HepG2 (cell line): ENCODE data around the gene HS6ST1. TPM values are rescaled to one million over a fixed set of nuclear protein-coding genes. Genes with fewer than 3 reads are reported as not detected.

Source experiments
- ATAC-seq: fragments of 200-7000 bp; cut with Tn5 transposase; 3 replicates; pipeline ENCODE4 v1.9.1; 2020; ENCODE audit warnings: mild to moderate bottlenecking, moderate library complexity
- BruUV-seq: library from RNA; stranded (reverse); fragments of 400-500 nt; replicated peaks from 2 replicates; lab custom pipeline; 2021; lab: Mats Ljungman, UMichigan
- CTCF ChIA-PET: fragments of 300-600 bp; formaldehyde crosslinking; extraction: SDS; loops from one replicate; lab custom pipeline; 2021; ENCODE audit warnings: low total read pairs, inconsistent platforms, low intra/inter-chr PET ratio; lab: Yijun Ruan, JAX
- POLR2A ChIA-PET: fragments of 350-600 bp; sonication (Branson Sonifier 250); formaldehyde crosslinking; loops from one replicate; lab custom pipeline; 2020; ENCODE audit warnings: antibody characterized with exemption, inconsistent platforms; lab: Yijun Ruan, JAX
- DNase-seq: peaks from one replicate; pipeline ENCODE4 v3.0.0-alpha.2; 2015; ENCODE audit warnings: low spot score
- FAIRE-seq: peaks from 3 replicates; lab custom pipeline; 2011; peaks lifted over from hg19 to GRCh38; lab: Jason Lieb, UNC
- H2AFZ ChIP-seq: one replicate; pipeline ENCODE4 v1.6.1; 2011; ENCODE audit warnings: low read length, inconsistent platforms
- H3K27ac ChIP-seq: fragments of 300-600 bp; 3 replicates; pipeline ENCODE4 v1.8.0; 2011; ENCODE audit warnings: mixed run types, mild to moderate bottlenecking, mixed read lengths, low read length, inconsistent platforms; ENCODE audit not compliant: insufficient read depth; ENCODE audit errors: extremely low read length
- H3K27me3 ChIP-seq, 2 experiments: fragments of 200-600 bp in 1 of 2; 2 replicates in 1 of 2; 3 replicates in 1 of 2; pipeline versions ENCODE4 v1.6.0 to v1.8.0; 2011; ENCODE audit warnings: low read length in 2 of 2, mild to moderate bottlenecking in 2 of 2, moderate library complexity in 2 of 2, inconsistent platforms in 1 of 2; ENCODE audit not compliant: insufficient read depth in 2 of 2, control insufficient read depth in 1 of 2
- H3K36me3 ChIP-seq, 2 experiments: fragments of 200-600 bp in 1 of 2; replicated peaks in 1 of 2; 2 replicates in 1 of 2; 3 replicates in 1 of 2; pipeline versions ENCODE4 v1.5.1 to v1.8.0; 2011; ENCODE audit warnings: low read length in 2 of 2, inconsistent platforms in 1 of 2; ENCODE audit not compliant: insufficient read depth in 2 of 2, control insufficient read depth in 1 of 2
- H3K4me1 ChIP-seq: 2 replicates; pipeline ENCODE4 v1.5.1; 2012; ENCODE audit warnings: low read length, inconsistent platforms; ENCODE audit not compliant: insufficient read depth
- H3K4me2 ChIP-seq: 2 replicates; pipeline ENCODE4 v1.6.0; 2011; ENCODE audit warnings: low read depth, low read length, inconsistent platforms
- H3K4me3 ChIP-seq, 3 experiments: fragments of 200-600 bp in 1 of 3; sonication (generic), shearing (Covaris generic) in 1 of 3; replicated peaks in 1 of 3; 2 replicates each; pipeline ENCODE4 v1.5.1; 2011 to 2016; ENCODE audit warnings: low read length in 3 of 3, inconsistent platforms in 2 of 3, low read depth in 2 of 3, mild to moderate bottlenecking in 2 of 3, control low read depth in 1 of 3, mixed read lengths in 1 of 3; ENCODE audit not compliant: insufficient read depth in 1 of 3
- H3K79me2 ChIP-seq: one replicate; pipeline ENCODE4 v1.6.1; 2011; ENCODE audit warnings: low read length, inconsistent platforms; ENCODE audit not compliant: insufficient read depth
- H3K9ac ChIP-seq: 2 replicates; pipeline ENCODE4 v1.6.0; 2011; ENCODE audit warnings: mild to moderate bottlenecking, low read depth, low read length, inconsistent platforms; ENCODE audit not compliant: insufficient read depth
- H3K9me3 ChIP-seq: 2 replicates; pipeline ENCODE4 v1.5.1; 2012; ENCODE audit warnings: mild to moderate bottlenecking, low read length
- H4K20me1 ChIP-seq: 2 replicates; pipeline ENCODE4 v1.6.0; 2011; ENCODE audit warnings: inconsistent platforms, mild to moderate bottlenecking, low read length, moderate library complexity; ENCODE audit not compliant: insufficient read depth
- AGO2 ChIP-seq: fragments of 200-400 bp; formaldehyde crosslinking; optimal IDR thresholded peaks from 2 replicates; pipeline ENCODE3; 2017; ENCODE audit warnings: mild to moderate bottlenecking, low read depth, low read length, moderate library complexity
- FOSL2 ChIP-seq: sonication (generic); formaldehyde crosslinking; IDR thresholded peaks from 2 replicates; pipeline ENCODE4 v1.4.0; 2020; ENCODE audit warnings: missing genetic modification reagents
- HNRNPUL1 ChIP-seq: fragments of 200-400 bp; formaldehyde crosslinking; IDR thresholded peaks from 2 replicates; pipeline ENCODE4 v1.6.1; 2017; ENCODE audit warnings: low read depth, mild to moderate bottlenecking, low read length, moderate library complexity
- JARID2 ChIP-seq: sonication (generic); formaldehyde crosslinking; IDR thresholded peaks from 2 replicates; pipeline ENCODE4 v1.8.1; 2023; ENCODE audit warnings: missing genetic modification reagents, inconsistent platforms; ENCODE audit not compliant: insufficient replicate concordance
- NFIB ChIP-seq: sonication (generic); formaldehyde crosslinking; IDR thresholded peaks from 2 replicates; pipeline ENCODE4 v1.9.0; 2021; ENCODE audit warnings: missing genetic modification reagents, mild to moderate bottlenecking, borderline replicate concordance
- RBM22 ChIP-seq: fragments of 200-400 bp; formaldehyde crosslinking; optimal IDR thresholded peaks from 2 replicates; pipeline ENCODE3; 2017; ENCODE audit warnings: mild to moderate bottlenecking, low read length, moderate library complexity
- SP1 ChIP-seq, 2 experiments: fragments of 450-650 bp in 1 of 2; sonication (generic) in 1 of 2; formaldehyde crosslinking in 1 of 2; IDR thresholded peaks; 2 replicates each; pipeline versions ENCODE4 v1.4.0 to v1.6.1; 2016 to 2020; ENCODE audit warnings: missing genetic modification reagents in 1 of 2
- THAP11 ChIP-seq: IDR thresholded peaks from 2 replicates; pipeline ENCODE4 v1.6.1; 2016; ENCODE audit warnings: missing biosample characterization, missing genetic modification reagents
- ZNF234 ChIP-seq: sonication (generic); formaldehyde crosslinking; conservative IDR thresholded peaks from 2 replicates; pipeline ENCODE4 v1.5.1; 2020; ENCODE audit warnings: mild to moderate bottlenecking, missing genetic modification reagents
- ZNF883 ChIP-seq: sonication (generic); formaldehyde crosslinking; IDR thresholded peaks from 2 replicates; pipeline ENCODE4 v1.5.1; 2020; ENCODE audit warnings: mild to moderate bottlenecking, missing genetic modification reagents; ENCODE audit errors: not compliant biosample characterization
- WGBS: methylation state at CpG from one replicate; pipeline ENCODE4 v1.1.6; 2017; ENCODE audit warnings: low lambda C conversion rate; 5-methylcytosine and 5-hydroxymethylcytosine counted together
- in situ Hi-C: cut with HindIII; loops from 2 replicates; pipeline ENCODE4 v1.10.0; 2017; ENCODE audit warnings: low pct_unique_long_range_greater_than_20kb; ENCODE audit not compliant: extremely low pct_ligation_motif_present
- intact Hi-C: fragments of 100-400 bp; cut with micrococcal nuclease; formaldehyde crosslinking; loops from one replicate; pipeline ENCODE4 v1.10.0; 2022; ENCODE audit not compliant: unreplicated experiment
- polyA plus RNA-seq, 8 experiments: library from polyadenylated mRNA; depleted of rRNA in 3 of 8; stranded (reverse) in 7 of 8; unstranded in 1 of 8; fragments of >200 nt; fragmentation: Illumina TruSeq in 4 of 8; extraction: Trizol in 4 of 8; gene quantifications; 2 replicates each; pipeline versions ENCODE4 v1.2.1 to v1.2.3, GENCODE V29; 2011 to 2016; ENCODE audit warnings: low read depth in 4 of 8, missing spikeins in 1 of 8, mixed read lengths in 1 of 8; ENCODE audit not compliant: insufficient read depth in 1 of 8
- total RNA-seq, 5 experiments: library from RNA; depleted of rRNA; stranded (reverse); fragments of >200 nt; fragmentation: Illumina TruSeq; extraction: Trizol; gene quantifications; 2 replicates each; pipeline ENCODE4 v1.2.3, GENCODE V29; 2016; ENCODE audit warnings: low read depth in 1 of 5
- TF ChIP-seq, protein P1 (sequence below): sonication (generic); formaldehyde crosslinking; IDR thresholded peaks from 2 replicates; pipeline ENCODE4 v1.8.0; 2022; ENCODE audit warnings: missing genetic modification reagents, mild to moderate bottlenecking, moderate library complexity, borderline replicate concordance
- TF ChIP-seq, protein P2 (sequence below): sonication (generic); formaldehyde crosslinking; IDR thresholded peaks from 2 replicates; pipeline ENCODE4 v1.8.0; 2022; ENCODE audit warnings: mild to moderate bottlenecking, missing genetic modification reagents, borderline replicate concordance
- TF ChIP-seq, protein P3 (sequence below): sonication (generic); formaldehyde crosslinking; IDR thresholded peaks from 2 replicates; pipeline ENCODE4 v1.5.0; 2020; ENCODE audit warnings: missing genetic modification reagents
- TF ChIP-seq, protein P4 (sequence below): sonication (generic); formaldehyde crosslinking; IDR thresholded peaks from 2 replicates; pipeline ENCODE4 v1.5.0; 2020; ENCODE audit warnings: missing genetic modification reagents

Gene HS6ST1
- total and polyA plus RNA-seq, 2 of the 13 experiments (the other 11 are each of a cell fraction or from before 2014, with no cell fraction given): 34.5 to 84.6 TPM

GRCh38 chr2:128302011-128302743 is 16.5 kb downstream of the HS6ST1 start:
- DNase-seq: no peak
- no peaks in the 10 kb centered on the region for H3K9me3 ChIP-seq
- no peak overlapping the region for H2AFZ ChIP-seq
- POLR2A ChIA-PET: no interaction called here
- in situ Hi-C loops: no loop called here
- H3K36me3 ChIP-seq: peaks cover 45 to 78% of the 10 kb centered on the region in 2 experiments
- H3K4me2 ChIP-seq: no peak overlapping the region
- BruUV-seq: no TSS peak
- 96% methylated on average over 4 of the region's 8 CpGs for WGBS
- FAIRE-seq: no peak
- no peaks in the 10 kb centered on the region for H3K27me3 ChIP-seq
- H3K27ac ChIP-seq: no peak overlapping the region
- H3K9ac ChIP-seq: no peak overlapping the region
- H4K20me1 ChIP-seq: peaks cover 88% of the 10 kb centered on the region
- ATAC-seq: no peak
- peaks cover 100% of the 10 kb centered on the region for H3K79me2 ChIP-seq
- peaks cover 46% of the 10 kb centered on the region for H3K4me1 ChIP-seq
- intact Hi-C loops: no loop called here
- CTCF ChIA-PET: no interaction called here
- H3K4me3 ChIP-seq: no peak overlapping the region
- TF ChIP-seq, protein P1, sequence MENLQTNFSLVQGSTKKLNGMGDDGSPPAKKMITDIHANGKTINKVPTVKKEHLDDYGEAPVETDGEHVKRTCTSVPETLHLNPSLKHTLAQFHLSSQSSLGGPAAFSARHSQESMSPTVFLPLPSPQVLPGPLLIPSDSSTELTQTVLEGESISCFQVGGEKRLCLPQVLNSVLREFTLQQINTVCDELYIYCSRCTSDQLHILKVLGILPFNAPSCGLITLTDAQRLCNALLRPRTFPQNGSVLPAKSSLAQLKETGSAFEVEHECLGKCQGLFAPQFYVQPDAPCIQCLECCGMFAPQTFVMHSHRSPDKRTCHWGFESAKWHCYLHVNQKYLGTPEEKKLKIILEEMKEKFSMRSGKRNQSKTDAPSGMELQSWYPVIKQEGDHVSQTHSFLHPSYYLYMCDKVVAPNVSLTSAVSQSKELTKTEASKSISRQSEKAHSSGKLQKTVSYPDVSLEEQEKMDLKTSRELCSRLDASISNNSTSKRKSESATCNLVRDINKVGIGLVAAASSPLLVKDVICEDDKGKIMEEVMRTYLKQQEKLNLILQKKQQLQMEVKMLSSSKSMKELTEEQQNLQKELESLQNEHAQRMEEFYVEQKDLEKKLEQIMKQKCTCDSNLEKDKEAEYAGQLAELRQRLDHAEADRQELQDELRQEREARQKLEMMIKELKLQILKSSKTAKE (CRISPR knock-in tag): 0 out of 2 replicates have a peak, but pooled peaks have one; percentile 16
- TF ChIP-seq, protein P2, sequence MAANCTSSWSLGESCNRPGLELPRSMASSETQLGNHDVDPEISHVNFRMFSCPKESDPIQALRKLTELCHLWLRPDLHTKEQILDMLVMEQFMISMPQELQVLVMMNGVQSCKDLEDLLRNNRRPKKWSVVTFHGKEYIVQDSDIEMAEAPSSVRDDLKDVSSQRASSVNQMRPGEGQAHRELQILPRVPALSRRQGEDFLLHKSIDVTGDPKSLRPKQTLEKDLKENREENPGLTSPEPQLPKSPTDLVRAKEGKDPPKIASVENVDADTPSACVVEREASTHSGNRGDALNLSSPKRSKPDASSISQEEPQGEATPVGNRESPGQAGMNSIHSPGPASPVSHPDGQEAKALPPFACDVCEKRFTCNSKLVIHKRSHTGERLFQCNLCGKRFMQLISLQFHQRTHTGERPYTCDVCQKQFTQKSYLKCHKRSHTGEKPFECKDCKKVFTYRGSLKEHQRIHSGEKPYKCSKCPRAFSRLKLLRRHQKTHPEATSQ (CRISPR knock-in tag): no peak
- TF ChIP-seq ZNF234 (CRISPR knock-in tag): no peak
- TF ChIP-seq, protein P3, sequence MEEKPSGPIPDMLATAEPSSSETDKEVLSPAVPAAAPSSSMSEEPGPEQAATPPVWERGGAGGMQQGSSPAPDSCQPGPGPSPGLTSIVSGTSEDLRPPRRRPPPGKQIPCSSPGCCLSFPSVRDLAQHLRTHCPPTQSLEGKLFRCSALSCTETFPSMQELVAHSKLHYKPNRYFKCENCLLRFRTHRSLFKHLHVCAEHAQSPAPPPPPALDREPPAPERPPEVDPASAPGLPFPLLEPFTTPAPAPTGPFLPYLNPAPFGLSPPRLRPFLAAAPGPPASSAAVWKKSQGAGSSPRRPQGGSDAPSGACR: no peak
- no peak for TF ChIP-seq THAP11 (CRISPR knock-in tag)
- 0 out of 2 replicates have a peak, but pooled peaks have one; percentile 1 for TF ChIP-seq NFIB (CRISPR knock-in tag)
- TF ChIP-seq SP1 (IDR thresholded peaks at IDR 0.05): no peak
- TF ChIP-seq SP1 (CRISPR knock-in tag; IDR thresholded peaks at IDR 0.05): no peak
- peak; percentile 67 for TF ChIP-seq AGO2
- TF ChIP-seq FOSL2 (CRISPR knock-in tag): 0 out of 2 replicates have a peak, but pooled peaks have one; percentile 18
- TF ChIP-seq, protein P4, sequence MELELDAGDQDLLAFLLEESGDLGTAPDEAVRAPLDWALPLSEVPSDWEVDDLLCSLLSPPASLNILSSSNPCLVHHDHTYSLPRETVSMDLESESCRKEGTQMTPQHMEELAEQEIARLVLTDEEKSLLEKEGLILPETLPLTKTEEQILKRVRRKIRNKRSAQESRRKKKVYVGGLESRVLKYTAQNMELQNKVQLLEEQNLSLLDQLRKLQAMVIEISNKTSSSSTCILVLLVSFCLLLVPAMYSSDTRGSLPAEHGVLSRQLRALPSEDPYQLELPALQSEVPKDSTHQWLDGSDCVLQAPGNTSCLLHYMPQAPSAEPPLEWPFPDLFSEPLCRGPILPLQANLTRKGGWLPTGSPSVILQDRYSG (CRISPR knock-in tag): no peak
- TF ChIP-seq ZNF883 (CRISPR knock-in tag): no peak
- peak; percentile 10 for TF ChIP-seq RBM22
- no peak for TF ChIP-seq HNRNPUL1
- no peak for TF ChIP-seq JARID2
